Measurements from ENCODE around the gene EIF4ENIF1. TPM values are rescaled to one million over a fixed set of nuclear protein-coding genes. Genes with fewer than 3 reads are reported as not detected.

Gene EIF4ENIF1
- 41.0 to 44.4 TPM (median 44.1 TPM) in 3 replicates for total RNA-seq

- H3K4me1 Mint-ChIP-seq, result peaks cover 20% of the 10 kb centered on the region
- H3K4me3 Mint-ChIP-seq, result peak within 1 kb of the TSS; percentile 81
Observed at GRCh38 chr22:31489632-31490495, at the start of gene EIF4ENIF1. Gene EIF4ENIF1 (minus strand): TSS chr22:31489842. CDS start chr22:31488718, 1,124 bp downstream.

GRCh38 chr22:31538815-31539214, 49.2 kb upstream of the EIF4ENIF1 start:
- TF ChIP-seq, protein P1, sequence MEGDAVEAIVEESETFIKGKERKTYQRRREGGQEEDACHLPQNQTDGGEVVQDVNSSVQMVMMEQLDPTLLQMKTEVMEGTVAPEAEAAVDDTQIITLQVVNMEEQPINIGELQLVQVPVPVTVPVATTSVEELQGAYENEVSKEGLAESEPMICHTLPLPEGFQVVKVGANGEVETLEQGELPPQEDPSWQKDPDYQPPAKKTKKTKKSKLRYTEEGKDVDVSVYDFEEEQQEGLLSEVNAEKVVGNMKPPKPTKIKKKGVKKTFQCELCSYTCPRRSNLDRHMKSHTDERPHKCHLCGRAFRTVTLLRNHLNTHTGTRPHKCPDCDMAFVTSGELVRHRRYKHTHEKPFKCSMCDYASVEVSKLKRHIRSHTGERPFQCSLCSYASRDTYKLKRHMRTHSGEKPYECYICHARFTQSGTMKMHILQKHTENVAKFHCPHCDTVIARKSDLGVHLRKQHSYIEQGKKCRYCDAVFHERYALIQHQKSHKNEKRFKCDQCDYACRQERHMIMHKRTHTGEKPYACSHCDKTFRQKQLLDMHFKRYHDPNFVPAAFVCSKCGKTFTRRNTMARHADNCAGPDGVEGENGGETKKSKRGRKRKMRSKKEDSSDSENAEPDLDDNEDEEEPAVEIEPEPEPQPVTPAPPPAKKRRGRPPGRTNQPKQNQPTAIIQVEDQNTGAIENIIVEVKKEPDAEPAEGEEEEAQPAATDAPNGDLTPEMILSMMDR (IDR thresholded peaks at IDR 0.05; ENCODE audit: unreplicated experiment), result no peak
- Mint-ChIP-seq H3K27me3 (ENCODE audit: low read depth) (no peaks in the 10 kb centered on the region), H3K27ac (no peak overlapping the region), H3K4me3 (no peak overlapping the region), H3K36me3 (no peaks in the 10 kb centered on the region), H3K4me1 (peaks cover under 1% of the 10 kb centered on the region), H3K9me3 (peaks cover 8% of the 10 kb centered on the region)
- DNase-seq (ENCODE audit: low spot score in 2 of 2, unreplicated experiment in 2 of 2), result no peak

More at GRCh38 chr22:31489632-31490495, at the start of gene EIF4ENIF1:
- peak within 1 kb of the TSS; percentile 98 for H3K27ac Mint-ChIP-seq
- H3K9me3 Mint-ChIP-seq, result no peaks in the 10 kb centered on the region
- H3K27me3 Mint-ChIP-seq (ENCODE audit: low read depth), result no peaks in the 10 kb centered on the region
- DNase-seq (ENCODE audit: low spot score in 2 of 2, unreplicated experiment in 2 of 2), result peak; percentile 73 to 83
- peaks cover 10% of the 10 kb centered on the region for H3K36me3 Mint-ChIP-seq
- TF ChIP-seq, protein P1 (IDR thresholded peaks at IDR 0.05; ENCODE audit: unreplicated experiment), result no peak

- no peak overlapping the region for H3K27ac Mint-ChIP-seq
Observed at GRCh38 chr22:31537019-31537535, 47.4 kb upstream of the EIF4ENIF1 start.

DNA sequence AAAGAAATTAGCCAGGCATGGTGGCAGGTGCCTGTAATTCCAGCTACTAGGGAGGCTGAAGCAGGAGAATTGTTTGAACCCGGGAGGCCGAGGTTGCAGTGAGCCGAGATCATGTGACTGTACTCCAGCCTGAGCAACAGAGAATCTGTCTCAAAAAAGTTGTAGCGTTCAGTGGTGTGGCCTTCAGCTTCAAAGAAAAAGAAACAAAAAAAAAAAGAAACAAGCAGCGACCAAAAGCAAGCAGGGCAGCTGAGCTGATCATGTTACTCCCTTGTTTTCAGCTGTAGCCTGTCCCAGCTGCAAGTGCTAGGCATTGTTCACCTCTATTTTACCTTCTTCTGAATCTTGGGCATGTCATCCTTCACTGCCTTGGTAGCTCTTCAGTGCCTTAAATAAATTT, 43.7 kb upstream of the EIF4ENIF1 start:
- H3K4me3 Mint-ChIP-seq, result no peak overlapping the region
- peaks cover 26% of the 10 kb centered on the region for H3K4me1 Mint-ChIP-seq
- H3K9me3 Mint-ChIP-seq, result peaks cover 8% of the 10 kb centered on the region
- TF ChIP-seq, protein P1 (IDR thresholded peaks at IDR 0.05; ENCODE audit: unreplicated experiment), result no peak
- H3K27ac Mint-ChIP-seq, result peak overlapping the region; percentile 59
- no peaks in the 10 kb centered on the region for H3K27me3 Mint-ChIP-seq (ENCODE audit: low read depth)
- H3K36me3 Mint-ChIP-seq, result no peaks in the 10 kb centered on the region
- no peak for DNase-seq (ENCODE audit: low spot score in 2 of 2, unreplicated experiment in 2 of 2)

More at GRCh38 chr22:31537019-31537535, 47.4 kb upstream of the EIF4ENIF1 start:
- Mint-ChIP-seq H3K4me3 (no peak overlapping the region), H3K36me3 (no peaks in the 10 kb centered on the region), H3K27me3 (ENCODE audit: low read depth) (no peaks in the 10 kb centered on the region), H3K4me1 (peaks cover 12% of the 10 kb centered on the region), H3K9me3 (peaks cover 8% of the 10 kb centered on the region)
- no peak for DNase-seq (ENCODE audit: low spot score in 2 of 2, unreplicated experiment in 2 of 2)
- TF ChIP-seq, protein P1 (IDR thresholded peaks at IDR 0.05; ENCODE audit: unreplicated experiment), result no peak

DNA sequence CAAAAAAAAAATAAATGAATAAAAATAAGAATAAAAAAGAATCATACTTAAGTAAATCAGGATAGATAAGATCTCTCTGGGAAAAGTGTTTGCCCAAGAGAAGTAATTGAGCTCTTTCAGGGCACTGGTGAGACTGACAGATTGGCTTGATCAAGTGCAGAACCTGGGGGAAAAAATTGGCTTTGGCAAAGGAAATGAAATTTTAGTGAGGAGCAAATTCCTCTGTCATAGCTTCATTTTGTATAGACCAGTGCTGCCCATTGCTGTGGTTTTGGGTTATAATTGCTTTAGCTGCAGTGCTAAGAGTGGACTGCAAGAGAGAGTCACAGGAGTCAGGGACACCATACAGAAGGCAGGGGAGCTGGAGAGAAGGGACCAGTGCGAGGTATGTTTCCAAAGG, 42.4 kb upstream of the EIF4ENIF1 start:
- Mint-ChIP-seq H3K27ac (peak overlapping the region; percentile 86), H3K4me3 (no peak overlapping the region)
- no peak for DNase-seq (ENCODE audit: low spot score in 2 of 2, unreplicated experiment in 2 of 2)

More for the DNA sequence above, 42.4 kb upstream of the EIF4ENIF1 start:
- peaks cover 26% of the 10 kb centered on the region for H3K4me1 Mint-ChIP-seq
- H3K27me3 Mint-ChIP-seq (ENCODE audit: low read depth), result no peaks in the 10 kb centered on the region
- H3K9me3 Mint-ChIP-seq, result peaks cover 8% of the 10 kb centered on the region
- TF ChIP-seq, protein P1 (IDR thresholded peaks at IDR 0.05; ENCODE audit: unreplicated experiment), result no peak
- H3K36me3 Mint-ChIP-seq, result peaks cover 1% of the 10 kb centered on the region

All from mesothelial cell of epicardium (in vitro differentiated cells).